HepG2 (cell line): ENCODE results near the gene UBAC1. TPM values are rescaled to one million over a fixed set of nuclear protein-coding genes. Genes with fewer than 3 reads are reported as not detected.

Experiments
- ARNTL ChIP-seq: sonication (generic); formaldehyde crosslinking; IDR thresholded peaks from 2 replicates; pipeline ENCODE4 v1.4.0; 2020; ENCODE audit warnings: mild to moderate bottlenecking, missing genetic modification reagents
- CHCHD3 ChIP-seq: sonication (generic); formaldehyde crosslinking; IDR thresholded peaks from 2 replicates; pipeline ENCODE4 v1.8.0; 2022; ENCODE audit warnings: mild to moderate bottlenecking, missing genetic modification reagents, moderate library complexity
- GTF2F1 ChIP-seq: fragments of 150-350 bp; IDR thresholded peaks from 2 replicates; pipeline ENCODE4 v1.6.1; 2014; ENCODE audit warnings: low read length
- HES4 ChIP-seq: sonication (generic); formaldehyde crosslinking; IDR thresholded peaks from 2 replicates; pipeline ENCODE4 v1.9.0; 2021; ENCODE audit warnings: mild to moderate bottlenecking, missing genetic modification reagents, borderline replicate concordance
- HMG20A ChIP-seq: IDR thresholded peaks from 2 replicates; pipeline ENCODE4 v1.6.1; 2016; ENCODE audit warnings: borderline replicate concordance
- HMGXB3 ChIP-seq: sonication (generic); formaldehyde crosslinking; IDR thresholded peaks from 2 replicates; pipeline ENCODE4 v1.4.0; 2020; ENCODE audit warnings: missing genetic modification reagents, borderline replicate concordance
- IKZF4 ChIP-seq: sonication (generic); formaldehyde crosslinking; IDR thresholded peaks from 2 replicates; pipeline ENCODE4 v1.5.1; 2020; ENCODE audit warnings: borderline replicate concordance, mild to moderate bottlenecking, low read depth, missing genetic modification reagents; ENCODE audit errors: not compliant biosample characterization
- KDM6A ChIP-seq: IDR thresholded peaks from 2 replicates; pipeline ENCODE4 v1.6.1; 2016; ENCODE audit warnings: low read depth
- MTF2 ChIP-seq: sonication (generic); formaldehyde crosslinking; IDR thresholded peaks from 2 replicates; pipeline ENCODE4 v1.5.0; 2020; ENCODE audit warnings: missing genetic modification reagents, borderline replicate concordance
- NCOR1 ChIP-seq: fragments of 200-600 bp; sonication (generic); IDR thresholded peaks from 2 replicates; pipeline ENCODE4 v1.7.0; 2017; ENCODE audit warnings: antibody characterized with exemption, low read length, borderline replicate concordance
- NFE2 ChIP-seq: sonication (generic); formaldehyde crosslinking; IDR thresholded peaks from 2 replicates; pipeline ENCODE4 v1.4.0; 2020; ENCODE audit warnings: missing genetic modification reagents
- PRMT3 ChIP-seq: sonication (generic); formaldehyde crosslinking; IDR thresholded peaks from 2 replicates; pipeline ENCODE4 v1.8.1; 2022; ENCODE audit warnings: low read depth, mild to moderate bottlenecking, moderate library complexity, missing genetic modification reagents, borderline replicate concordance
- SMC3 ChIP-seq: IDR thresholded peaks from 2 replicates; pipeline ENCODE4 v1.6.1; 2011; ENCODE audit warnings: low read length, improper control_type of control experiment
- WIZ ChIP-seq: sonication (generic); formaldehyde crosslinking; IDR thresholded peaks from 2 replicates; pipeline ENCODE4 v1.5.1; 2020; ENCODE audit warnings: mild to moderate bottlenecking, missing genetic modification reagents
- XRCC5 ChIP-seq: fragments of 200-400 bp; formaldehyde crosslinking; optimal IDR thresholded peaks from 2 replicates; pipeline ENCODE3; 2017; ENCODE audit warnings: mild to moderate bottlenecking, low read length
- ZFP36L2 ChIP-seq: sonication (generic); formaldehyde crosslinking; IDR thresholded peaks from 2 replicates; pipeline ENCODE4 v1.4.0; 2020; ENCODE audit warnings: missing genetic modification reagents
- ZFX ChIP-seq: sonication (generic); formaldehyde crosslinking; IDR thresholded peaks from 2 replicates; pipeline ENCODE4 v1.4.0; 2020; ENCODE audit warnings: mild to moderate bottlenecking, low read depth, missing genetic modification reagents, moderate library complexity
- ZKSCAN5 ChIP-seq: sonication (generic); formaldehyde crosslinking; IDR thresholded peaks from 2 replicates; pipeline ENCODE4 v1.5.1; 2020; ENCODE audit warnings: mild to moderate bottlenecking, missing genetic modification reagents
- ZNF274 ChIP-seq: sonication (generic); formaldehyde crosslinking; IDR thresholded peaks from 2 replicates; pipeline ENCODE4 v1.5.1; 2020; ENCODE audit warnings: mild to moderate bottlenecking, missing genetic modification reagents
- ZNF282 ChIP-seq: fragments of 450-650 bp; IDR thresholded peaks from 2 replicates; pipeline ENCODE4 v1.6.1; 2018; ENCODE audit not compliant: partially characterized antibody
- ZNF552 ChIP-seq: sonication (generic); formaldehyde crosslinking; IDR thresholded peaks from 2 replicates; pipeline ENCODE4 v1.9.0; 2022; ENCODE audit warnings: missing genetic modification reagents, mild to moderate bottlenecking, borderline replicate concordance
- ZNF570 ChIP-seq: sonication (generic); formaldehyde crosslinking; IDR thresholded peaks from 2 replicates; pipeline ENCODE4 v1.4.0; 2020; ENCODE audit warnings: mild to moderate bottlenecking, missing genetic modification reagents, borderline replicate concordance
- ZNF7 ChIP-seq: IDR thresholded peaks from 2 replicates; pipeline ENCODE4 v1.6.1; 2016; ENCODE audit warnings: missing biosample characterization, missing genetic modification reagents
- polyA plus RNA-seq, 8 experiments: library from polyadenylated mRNA; depleted of rRNA in 3 of 8; stranded (reverse) in 7 of 8; unstranded in 1 of 8; fragments of >200 nt; fragmentation: Illumina TruSeq in 4 of 8; extraction: Trizol in 4 of 8; gene quantifications; 2 replicates each; pipeline versions ENCODE4 v1.2.1 to v1.2.3, GENCODE V29; 2011 to 2016; ENCODE audit warnings: low read depth in 4 of 8, missing spikeins in 1 of 8, mixed read lengths in 1 of 8; ENCODE audit not compliant: insufficient read depth in 1 of 8
- total RNA-seq, 5 experiments: library from RNA; depleted of rRNA; stranded (reverse); fragments of >200 nt; fragmentation: Illumina TruSeq; extraction: Trizol; gene quantifications; 2 replicates each; pipeline ENCODE4 v1.2.3, GENCODE V29; 2016; ENCODE audit warnings: low read depth in 1 of 5
- TF ChIP-seq, protein P1 (sequence below): sonication (generic); formaldehyde crosslinking; IDR thresholded peaks from 2 replicates; pipeline ENCODE4 v1.5.1; 2020; ENCODE audit warnings: mild to moderate bottlenecking, missing genetic modification reagents, borderline replicate concordance
- TF ChIP-seq, protein P2 (sequence below): sonication (generic); formaldehyde crosslinking; conservative IDR thresholded peaks from 2 replicates; pipeline ENCODE4 v1.8.1; 2023; ENCODE audit warnings: missing genetic modification reagents

UBAC1 gene
- total and polyA plus RNA-seq, 2 of the 13 experiments (the other 11 are each of a cell fraction or from before 2014, with no cell fraction given), result 32.2 to 34.1 TPM

- TF ChIP-seq HMGXB3 (CRISPR knock-in tag) (no peak), NFE2 (CRISPR knock-in tag) (no peak), PRMT3 (no peak), ZNF274 (CRISPR knock-in tag) (0 out of 2 replicates have a peak, but pooled peaks have one; percentile 34), GTF2F1 (no peak), CHCHD3 (CRISPR knock-in tag) (no peak), ZKSCAN5 (CRISPR knock-in tag) (no peak), IKZF4 (CRISPR knock-in tag) (peak; percentile 78), XRCC5 (no peak), SMC3 (no peak), ZNF552 (CRISPR knock-in tag) (no peak), ZFP36L2 (CRISPR knock-in tag) (no peak), KDM6A (CRISPR knock-in tag) (peak; percentile 1; the same call in 1 of the 2 replicates), ARNTL (CRISPR knock-in tag) (0 out of 2 replicates have a peak, but pooled peaks have one; percentile 48), HES4 (no peak), WIZ (0 out of 2 replicates have a peak, but pooled peaks have one; percentile 30), ZNF7 (CRISPR knock-in tag) (no peak), ZFX (CRISPR knock-in tag) (peak; percentile 20), ZNF570 (no peak), ZNF282 (no peak), MTF2 (CRISPR knock-in tag) (no peak), NCOR1 (peak; percentile 17; the same call in 1 of the 2 replicates), HMG20A (CRISPR knock-in tag) (no peak)
- TF ChIP-seq, protein P1, sequence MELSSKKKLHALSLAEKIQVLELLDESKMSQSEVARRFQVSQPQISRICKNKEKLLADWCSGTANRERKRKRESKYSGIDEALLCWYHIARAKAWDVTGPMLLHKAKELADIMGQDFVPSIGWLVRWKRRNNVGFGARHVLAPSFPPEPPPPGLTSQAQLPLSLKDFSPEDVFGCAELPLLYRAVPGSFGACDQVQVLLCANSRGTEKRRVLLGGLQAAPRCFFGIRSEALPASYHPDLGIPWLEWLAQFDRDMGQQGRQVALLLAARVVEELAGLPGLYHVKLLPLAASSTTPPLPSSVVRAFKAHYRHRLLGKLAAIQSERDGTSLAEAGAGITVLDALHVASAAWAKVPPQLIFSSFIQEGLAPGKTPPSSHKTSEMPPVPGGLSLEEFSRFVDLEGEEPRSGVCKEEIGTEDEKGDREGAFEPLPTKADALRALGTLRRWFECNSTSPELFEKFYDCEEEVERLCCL (CRISPR knock-in tag), result no peak
- TF ChIP-seq, protein P2, sequence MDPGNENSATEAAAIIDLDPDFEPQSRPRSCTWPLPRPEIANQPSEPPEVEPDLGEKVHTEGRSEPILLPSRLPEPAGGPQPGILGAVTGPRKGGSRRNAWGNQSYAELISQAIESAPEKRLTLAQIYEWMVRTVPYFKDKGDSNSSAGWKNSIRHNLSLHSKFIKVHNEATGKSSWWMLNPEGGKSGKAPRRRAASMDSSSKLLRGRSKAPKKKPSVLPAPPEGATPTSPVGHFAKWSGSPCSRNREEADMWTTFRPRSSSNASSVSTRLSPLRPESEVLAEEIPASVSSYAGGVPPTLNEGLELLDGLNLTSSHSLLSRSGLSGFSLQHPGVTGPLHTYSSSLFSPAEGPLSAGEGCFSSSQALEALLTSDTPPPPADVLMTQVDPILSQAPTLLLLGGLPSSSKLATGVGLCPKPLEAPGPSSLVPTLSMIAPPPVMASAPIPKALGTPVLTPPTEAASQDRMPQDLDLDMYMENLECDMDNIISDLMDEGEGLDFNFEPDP, result no peak
Measured at GRCh38 chr9:135994501-135995192, 33.5 kb upstream of the UBAC1 start (continued).
